HG03066 (cell line): ENCODE measurements around the gene DMAC1.

ENCODE experiments used
- ATAC-seq: cut with Tn5 transposase; IDR thresholded peaks from one replicate; pipeline ENCODE4 v1.9.1; 2021; ENCODE audit warnings: low read depth; ENCODE audit not compliant: unreplicated experiment

The DMAC1 gene

GRCh38 chr9:7784472-7784871 is 15.1 kb downstream of the DMAC1 start:
- no peak for ATAC-seq

- ATAC-seq = no peak
Observed at GRCh38 chr9:7783635-7784063, 15.9 kb downstream of the DMAC1 start.

GRCh38 chr9:7782400-7783120 is 17.0 kb downstream of the DMAC1 start:
- no peak for ATAC-seq

- no peak for ATAC-seq
Observed at GRCh38 chr9:7780261-7780988, 19.2 kb downstream of the DMAC1 start.

- ATAC-seq = no peak
Observed at GRCh38 chr9:7778851-7779600, 20.6 kb downstream of the DMAC1 start.

GRCh38 chr9:7777771-7778170 is 21.8 kb downstream of the DMAC1 start:
- no peak for ATAC-seq

GRCh38 chr9:7770111-7770510 is 29.5 kb downstream of the DMAC1 start:
- ATAC-seq = no peak

- ATAC-seq = no peak
Observed at GRCh38 chr9:7762600-7762999, 37.0 kb downstream of the DMAC1 start.

- ATAC-seq = no peak
Observed at GRCh38 chr9:7760014-7760415, 39.6 kb downstream of the DMAC1 start.

- peak; percentile 98 for ATAC-seq
Observed at GRCh38 chr9:7756088-7756487, 43.5 kb downstream of the DMAC1 start.

- ATAC-seq = no peak
Observed at GRCh38 chr9:7752481-7752880, 47.1 kb downstream of the DMAC1 start.
